RWPE2 (cell line): ENCODE data around the gene LRP4.

Experiments
- ATAC-seq: fragments of 200-7000 bp; cut with Tn5 transposase; 3 replicates; pipeline ENCODE4 v1.9.1; 2021; ENCODE audit warnings: low read depth
- DNase-seq: peaks from one replicate; pipeline ENCODE4 v3.0.0-alpha.2; 2020; ENCODE audit warnings: low spot score
- H3K27ac ChIP-seq: fragments of 450-650 bp; 2 replicates; pipeline ENCODE4 v1.5.1; 2017; ENCODE audit warnings: mild to moderate bottlenecking; ENCODE audit not compliant: poor library complexity, severe bottlenecking
- H3K27me3 ChIP-seq: fragments of 250-450 bp; sonication (Bioruptor Pico); 2 replicates; pipeline ENCODE4 v1.5.1; 2021; ENCODE audit warnings: mild to moderate bottlenecking, moderate library complexity; ENCODE audit not compliant: insufficient read depth, poor library complexity, severe bottlenecking
- H3K36me3 ChIP-seq: fragments of 250-450 bp; sonication (Bioruptor Pico); 2 replicates; pipeline ENCODE4 v1.5.1; 2020; ENCODE audit warnings: low read depth, mild to moderate bottlenecking, moderate library complexity
- H3K4me1 ChIP-seq: fragments of 250-450 bp; sonication (Bioruptor Pico); 2 replicates; pipeline ENCODE4 v1.5.1; 2021; ENCODE audit warnings: mild to moderate bottlenecking, moderate library complexity; ENCODE audit not compliant: insufficient read depth, poor library complexity, severe bottlenecking
- H3K4me3 ChIP-seq: fragments of 250-450 bp; sonication (Bioruptor Pico); 2 replicates; pipeline ENCODE4 v1.5.1; 2021; ENCODE audit warnings: mild to moderate bottlenecking, moderate library complexity; ENCODE audit not compliant: severe bottlenecking
- H3K9me3 ChIP-seq: fragments of 250-450 bp; sonication (Bioruptor Pico); 2 replicates; pipeline ENCODE4 v1.5.1; 2021; ENCODE audit warnings: mild to moderate bottlenecking, moderate library complexity; ENCODE audit not compliant: severe bottlenecking
- TF ChIP-seq, protein P1 (sequence below): fragments of 450-650 bp; IDR thresholded peaks from one replicate; pipeline ENCODE4 v1.5.1; 2017; ENCODE audit warnings: mild to moderate bottlenecking, moderate library complexity; ENCODE audit not compliant: poor library complexity, severe bottlenecking

The LRP4 gene

DNA sequence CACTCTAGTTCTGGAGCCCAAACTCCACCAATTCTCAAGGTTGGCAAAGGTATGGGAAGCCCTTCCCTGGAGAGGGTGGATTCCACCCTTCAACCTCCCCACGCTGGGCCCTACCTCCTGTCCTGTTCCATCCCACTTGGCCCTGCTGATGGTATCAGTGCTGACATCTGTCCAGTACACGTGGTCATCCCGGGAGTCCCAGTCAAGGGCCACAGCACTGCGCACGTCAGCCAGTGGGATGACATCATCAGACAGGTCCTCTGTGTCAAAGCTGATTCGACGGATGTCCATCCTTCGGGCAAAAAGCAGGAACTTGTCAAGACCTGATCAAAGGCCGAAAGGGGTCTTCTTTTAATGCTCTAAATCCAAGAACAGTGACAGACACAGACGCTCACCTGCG is 32.1 kb downstream of the LRP4 start:
- no peak for DNase-seq
- TF ChIP-seq, protein P1, sequence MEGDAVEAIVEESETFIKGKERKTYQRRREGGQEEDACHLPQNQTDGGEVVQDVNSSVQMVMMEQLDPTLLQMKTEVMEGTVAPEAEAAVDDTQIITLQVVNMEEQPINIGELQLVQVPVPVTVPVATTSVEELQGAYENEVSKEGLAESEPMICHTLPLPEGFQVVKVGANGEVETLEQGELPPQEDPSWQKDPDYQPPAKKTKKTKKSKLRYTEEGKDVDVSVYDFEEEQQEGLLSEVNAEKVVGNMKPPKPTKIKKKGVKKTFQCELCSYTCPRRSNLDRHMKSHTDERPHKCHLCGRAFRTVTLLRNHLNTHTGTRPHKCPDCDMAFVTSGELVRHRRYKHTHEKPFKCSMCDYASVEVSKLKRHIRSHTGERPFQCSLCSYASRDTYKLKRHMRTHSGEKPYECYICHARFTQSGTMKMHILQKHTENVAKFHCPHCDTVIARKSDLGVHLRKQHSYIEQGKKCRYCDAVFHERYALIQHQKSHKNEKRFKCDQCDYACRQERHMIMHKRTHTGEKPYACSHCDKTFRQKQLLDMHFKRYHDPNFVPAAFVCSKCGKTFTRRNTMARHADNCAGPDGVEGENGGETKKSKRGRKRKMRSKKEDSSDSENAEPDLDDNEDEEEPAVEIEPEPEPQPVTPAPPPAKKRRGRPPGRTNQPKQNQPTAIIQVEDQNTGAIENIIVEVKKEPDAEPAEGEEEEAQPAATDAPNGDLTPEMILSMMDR: no peak
- Histone ChIP-seq H3K4me3 (no peak overlapping the region), H3K4me1 (no peaks in the 10 kb centered on the region), H3K36me3 (peaks cover 15% of the 10 kb centered on the region), H3K27me3 (no peaks in the 10 kb centered on the region), H3K9me3 (no peaks in the 10 kb centered on the region), H3K27ac (no peak overlapping the region)
- no peak for ATAC-seq

DNA sequence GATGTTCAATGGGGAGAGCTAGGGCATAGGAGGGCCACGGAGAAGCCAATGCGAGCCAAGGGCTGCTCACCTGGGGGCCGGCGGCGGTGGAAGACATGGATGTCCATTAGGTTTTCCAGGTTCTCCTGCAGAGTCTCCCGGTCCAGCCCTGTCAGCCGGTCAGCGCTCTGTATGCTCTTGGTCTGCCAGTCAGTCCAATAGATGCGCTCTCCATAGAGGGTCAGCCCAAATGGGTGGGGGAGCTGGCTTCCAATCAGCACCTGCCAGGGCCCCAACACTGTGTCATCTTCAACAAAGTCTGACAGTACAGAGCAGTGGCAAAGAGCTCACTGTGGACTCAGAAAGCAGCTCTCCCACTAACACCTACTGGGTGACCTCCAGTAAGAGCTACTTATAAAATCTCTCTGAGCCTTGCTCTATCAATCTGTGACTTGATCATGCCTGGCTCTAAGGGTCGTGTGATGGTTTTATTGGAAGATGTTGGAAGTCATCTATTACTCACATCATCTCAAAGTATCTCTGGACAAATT is 39.2 kb downstream of the LRP4 start:
- TF ChIP-seq, protein P1: no peak
- Histone ChIP-seq H3K4me1 (no peaks in the 10 kb centered on the region), H3K4me3 (no peak overlapping the region), H3K27me3 (no peaks in the 10 kb centered on the region), H3K36me3 (peaks cover 14% of the 10 kb centered on the region), H3K27ac (no peak overlapping the region), H3K9me3 (no peaks in the 10 kb centered on the region)
- DNase-seq (no peak), ATAC-seq (no peak)

DNA sequence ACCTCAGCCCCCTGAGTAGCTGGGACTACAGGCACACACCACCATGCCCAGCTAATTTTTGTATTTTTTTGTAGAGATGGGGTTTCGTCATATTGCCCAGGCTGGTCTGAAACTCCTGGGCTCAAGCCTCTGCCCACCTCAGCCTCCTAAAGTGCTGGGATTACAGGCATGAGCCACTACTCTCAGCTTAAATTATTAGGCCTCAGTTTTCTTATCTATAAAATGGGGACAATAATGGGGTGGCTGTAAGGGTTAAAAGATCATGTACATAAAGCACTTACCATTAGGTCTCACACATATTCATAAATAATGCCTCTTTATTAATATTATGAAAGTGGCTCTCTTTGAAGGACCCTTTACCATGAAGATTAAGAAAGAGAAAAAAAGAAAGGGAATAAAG is 40.8 kb downstream of the LRP4 start:
- TF ChIP-seq, protein P1: no peak
- Histone ChIP-seq H3K4me1 (no peaks in the 10 kb centered on the region), H3K27ac (no peak overlapping the region), H3K4me3 (no peak overlapping the region), H3K9me3 (no peaks in the 10 kb centered on the region), H3K27me3 (no peaks in the 10 kb centered on the region), H3K36me3 (peaks cover 9% of the 10 kb centered on the region)
- DNase-seq (no peak), ATAC-seq (no peak)

DNA sequence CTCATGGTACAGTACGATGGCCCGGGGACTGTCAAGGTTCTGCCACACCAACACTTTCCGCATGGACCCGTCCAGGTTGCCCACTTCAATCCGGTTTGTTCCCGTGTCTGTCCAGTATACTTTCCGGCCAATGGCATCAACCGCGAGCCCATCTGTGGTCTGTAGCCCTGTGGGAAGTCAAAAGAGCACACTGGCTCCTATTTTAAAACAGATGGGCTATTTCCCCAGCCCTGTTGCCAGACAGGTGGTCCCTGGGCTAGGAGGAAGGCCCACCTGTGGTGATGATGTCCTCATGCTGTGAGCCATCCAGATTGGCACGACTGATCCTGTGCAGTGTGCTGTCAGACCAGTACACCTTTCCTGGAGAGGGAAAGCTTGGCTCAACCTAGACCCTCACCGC is 41.9 kb downstream of the LRP4 start:
- ATAC-seq (no peak), DNase-seq (no peak)
- H3K4me1 ChIP-seq: no peaks in the 10 kb centered on the region
- H3K36me3 ChIP-seq: peaks cover 9% of the 10 kb centered on the region
- no peak overlapping the region for H3K27ac ChIP-seq
- TF ChIP-seq, protein P1: no peak
- H3K4me3 ChIP-seq: no peak overlapping the region
- H3K9me3 ChIP-seq: no peaks in the 10 kb centered on the region
- H3K27me3 ChIP-seq: no peaks in the 10 kb centered on the region

DNA sequence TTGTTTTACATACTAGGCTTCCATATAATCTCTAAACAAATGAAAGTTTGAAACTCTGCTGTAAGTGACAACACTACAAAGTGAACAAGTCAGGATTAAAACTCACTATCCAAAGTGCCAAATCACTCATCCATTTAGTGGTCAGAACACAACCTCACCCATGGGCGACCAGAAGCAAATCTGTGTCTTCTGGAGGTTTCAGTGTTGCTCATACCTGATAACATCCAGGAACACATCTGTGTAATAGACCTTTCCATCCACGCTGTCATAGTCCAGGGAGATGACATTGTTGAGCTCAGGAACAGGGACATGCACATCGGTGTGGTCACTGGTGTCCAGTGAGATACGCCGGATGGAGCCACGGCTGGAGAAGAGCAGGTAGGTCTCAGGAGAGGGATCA is 43.8 kb downstream of the LRP4 start:
- DNase-seq (no peak), ATAC-seq (no peak)
- H3K36me3 ChIP-seq: peaks cover 9% of the 10 kb centered on the region
- no peak overlapping the region for H3K4me3 ChIP-seq
- no peak overlapping the region for H3K27ac ChIP-seq
- no peaks in the 10 kb centered on the region for H3K4me1 ChIP-seq
- no peaks in the 10 kb centered on the region for H3K27me3 ChIP-seq
- TF ChIP-seq, protein P1: no peak
- no peaks in the 10 kb centered on the region for H3K9me3 ChIP-seq
